ENCODE results near the gene ZC3H13. TPM values are rescaled to one million over a fixed set of nuclear protein-coding genes. Genes with fewer than 3 reads are reported as not detected.

The ZC3H13 gene
- total RNA-seq, 1 donor from 2014 or later: 60.7 TPM

DNA sequence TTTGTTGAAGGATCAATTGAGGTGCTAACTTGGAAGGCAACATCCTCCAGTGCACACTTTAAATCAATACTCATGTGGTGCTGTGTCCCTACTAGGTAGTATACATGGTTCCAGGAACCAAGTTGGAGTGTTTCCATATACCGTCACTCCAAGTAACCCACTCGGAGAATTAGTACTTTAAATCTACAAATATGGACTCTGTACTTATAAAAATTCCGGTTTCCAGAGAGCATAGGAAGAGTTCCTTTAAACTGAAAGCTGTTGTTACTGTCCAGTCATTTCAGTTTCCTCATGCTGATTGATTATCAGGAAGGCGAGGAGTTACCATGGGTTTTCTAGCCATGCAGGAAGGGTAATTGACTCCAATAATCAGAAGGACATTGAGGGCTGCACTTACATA lies 45.1 kb upstream of the ZC3H13 start:
- Mint-ChIP-seq H3K27ac (no peak overlapping the region), H3K9me3 (no peaks in the 10 kb centered on the region), H3K4me1 (peaks cover 2% of the 10 kb centered on the region), H3K36me3 (no peaks in the 10 kb centered on the region), H3K27me3 (ENCODE audit: low read depth) (peaks cover 11% of the 10 kb centered on the region), H3K4me3 (no peak overlapping the region)
- no peak for DNase-seq (ENCODE audit: low spot score in 2 of 2, unreplicated experiment in 2 of 2)
- TF ChIP-seq, protein P1, sequence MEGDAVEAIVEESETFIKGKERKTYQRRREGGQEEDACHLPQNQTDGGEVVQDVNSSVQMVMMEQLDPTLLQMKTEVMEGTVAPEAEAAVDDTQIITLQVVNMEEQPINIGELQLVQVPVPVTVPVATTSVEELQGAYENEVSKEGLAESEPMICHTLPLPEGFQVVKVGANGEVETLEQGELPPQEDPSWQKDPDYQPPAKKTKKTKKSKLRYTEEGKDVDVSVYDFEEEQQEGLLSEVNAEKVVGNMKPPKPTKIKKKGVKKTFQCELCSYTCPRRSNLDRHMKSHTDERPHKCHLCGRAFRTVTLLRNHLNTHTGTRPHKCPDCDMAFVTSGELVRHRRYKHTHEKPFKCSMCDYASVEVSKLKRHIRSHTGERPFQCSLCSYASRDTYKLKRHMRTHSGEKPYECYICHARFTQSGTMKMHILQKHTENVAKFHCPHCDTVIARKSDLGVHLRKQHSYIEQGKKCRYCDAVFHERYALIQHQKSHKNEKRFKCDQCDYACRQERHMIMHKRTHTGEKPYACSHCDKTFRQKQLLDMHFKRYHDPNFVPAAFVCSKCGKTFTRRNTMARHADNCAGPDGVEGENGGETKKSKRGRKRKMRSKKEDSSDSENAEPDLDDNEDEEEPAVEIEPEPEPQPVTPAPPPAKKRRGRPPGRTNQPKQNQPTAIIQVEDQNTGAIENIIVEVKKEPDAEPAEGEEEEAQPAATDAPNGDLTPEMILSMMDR (IDR thresholded peaks at IDR 0.05; ENCODE audit: unreplicated experiment): no peak

DNA sequence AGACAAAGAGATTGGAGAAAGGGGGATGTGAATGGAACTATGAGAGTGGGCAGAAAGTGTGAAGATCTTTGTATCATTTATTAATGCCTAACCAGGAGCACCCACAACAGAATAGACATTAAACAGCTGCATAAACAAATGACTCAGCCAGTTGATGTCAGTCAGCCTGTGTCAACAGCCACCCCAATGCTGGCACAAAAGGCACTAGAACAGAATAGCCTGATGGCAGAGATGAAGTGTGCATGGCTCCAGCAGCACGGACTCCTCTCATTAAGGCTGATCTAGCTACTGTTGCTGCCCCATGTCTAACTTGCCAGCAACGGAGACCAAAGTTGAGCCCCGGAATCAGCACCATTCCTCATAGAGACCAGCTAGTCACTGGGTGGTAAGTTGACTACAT lies 44.5 kb upstream of the ZC3H13 start:
- H3K4me3 Mint-ChIP-seq: no peak overlapping the region
- DNase-seq (ENCODE audit: low spot score in 2 of 2, unreplicated experiment in 2 of 2): no peak
- no peaks in the 10 kb centered on the region for H3K36me3 Mint-ChIP-seq
- TF ChIP-seq, protein P1 (IDR thresholded peaks at IDR 0.05; ENCODE audit: unreplicated experiment): no peak
- H3K27me3 Mint-ChIP-seq (ENCODE audit: low read depth): peaks cover 15% of the 10 kb centered on the region
- H3K27ac Mint-ChIP-seq: no peak overlapping the region
- H3K4me1 Mint-ChIP-seq: no peaks in the 10 kb centered on the region
- no peaks in the 10 kb centered on the region for H3K9me3 Mint-ChIP-seq

DNA sequence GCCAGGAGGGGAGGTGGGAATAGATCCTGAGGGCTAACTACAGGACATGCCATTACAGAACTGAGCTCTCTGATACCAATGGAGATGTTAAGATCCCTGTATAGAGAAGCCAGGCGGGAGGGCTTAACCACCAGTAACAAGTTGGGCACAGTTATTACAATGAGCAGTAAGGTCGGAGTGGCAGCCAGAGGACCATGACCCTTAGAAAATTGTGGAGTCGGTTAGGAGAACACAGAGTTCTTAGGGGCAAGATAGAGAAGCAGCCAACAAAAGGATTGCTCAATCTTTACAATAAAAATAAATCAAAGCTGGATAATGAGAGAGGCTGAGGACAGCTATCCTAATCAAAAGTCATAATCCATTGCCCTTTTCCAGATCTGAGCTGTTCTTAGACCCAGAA lies 41.9 kb upstream of the ZC3H13 start:
- Mint-ChIP-seq H3K27me3 (ENCODE audit: low read depth) (peaks cover 26% of the 10 kb centered on the region), H3K4me1 (no peaks in the 10 kb centered on the region), H3K27ac (no peak overlapping the region), H3K4me3 (no peak overlapping the region), H3K9me3 (no peaks in the 10 kb centered on the region), H3K36me3 (no peaks in the 10 kb centered on the region)
- DNase-seq (ENCODE audit: low spot score in 2 of 2, unreplicated experiment in 2 of 2): no peak
- TF ChIP-seq, protein P1 (IDR thresholded peaks at IDR 0.05; ENCODE audit: unreplicated experiment): no peak

- TF ChIP-seq, protein P1 (IDR thresholded peaks at IDR 0.05; ENCODE audit: unreplicated experiment): no peak
- Mint-ChIP-seq H3K27me3 (ENCODE audit: low read depth) (peaks cover 31% of the 10 kb centered on the region), H3K4me3 (no peak overlapping the region), H3K9me3 (no peaks in the 10 kb centered on the region), H3K36me3 (no peaks in the 10 kb centered on the region), H3K4me1 (no peaks in the 10 kb centered on the region), H3K27ac (no peak overlapping the region)
- DNase-seq (ENCODE audit: low spot score in 2 of 2, unreplicated experiment in 2 of 2): no peak
Observed at GRCh38 chr13:46088821-46089562, 36.4 kb upstream of the ZC3H13 start.

GRCh38 chr13:46087481-46087880 lies 34.9 kb upstream of the ZC3H13 start:
- peaks cover 21% of the 10 kb centered on the region for H3K27me3 Mint-ChIP-seq (ENCODE audit: low read depth)
- TF ChIP-seq, protein P1 (IDR thresholded peaks at IDR 0.05; ENCODE audit: unreplicated experiment): no peak
- H3K27ac Mint-ChIP-seq: no peak overlapping the region
- no peak for DNase-seq (ENCODE audit: low spot score in 2 of 2, unreplicated experiment in 2 of 2)
- H3K9me3 Mint-ChIP-seq: no peaks in the 10 kb centered on the region
- no peaks in the 10 kb centered on the region for H3K36me3 Mint-ChIP-seq
- H3K4me3 Mint-ChIP-seq: no peak overlapping the region
- no peaks in the 10 kb centered on the region for H3K4me1 Mint-ChIP-seq
